Subcutaneous abdominal adipose tissue (tissue), 5 donors: ENCODE data around the gene KAT2A.

ENCODE experiments used
- H3K27ac ChIP-seq: one replicate; pipeline ENCODE4 v1.7.0; 2013; ENCODE audit warnings: low read depth, mild to moderate bottlenecking, inconsistent platforms, low read length, moderate library complexity
- H3K27me3 ChIP-seq, 5 donors: one replicate each; pipeline ENCODE4 v1.7.0; 2013; ENCODE audit warnings: low read length in 5 of 5, inconsistent platforms in 1 of 5; ENCODE audit not compliant: control insufficient read depth in 5 of 5, insufficient read depth in 4 of 5
- H3K36me3 ChIP-seq, 5 donors: one replicate each; pipeline ENCODE4 v1.7.0; 2013; ENCODE audit warnings: low read length in 5 of 5; ENCODE audit not compliant: control insufficient read depth in 5 of 5, insufficient read depth in 5 of 5
- H3K4me1 ChIP-seq, 5 donors: one replicate each; pipeline ENCODE4 v1.7.0; 2013; ENCODE audit warnings: low read length in 5 of 5, mild to moderate bottlenecking in 3 of 5, moderate library complexity in 1 of 5; ENCODE audit not compliant: control insufficient read depth in 5 of 5, insufficient read depth in 5 of 5
- H3K4me3 ChIP-seq, 5 donors: one replicate each; pipeline ENCODE4 v1.7.0; 2013; ENCODE audit warnings: low read length in 5 of 5, low read depth in 1 of 5
- H3K9ac ChIP-seq, 5 donors: one replicate each; pipeline ENCODE4 v1.7.0; 2013; ENCODE audit warnings: low read length in 5 of 5, mild to moderate bottlenecking in 4 of 5, moderate library complexity in 3 of 5
- H3K9me3 ChIP-seq, 5 donors: one replicate each; pipeline ENCODE4 v1.7.0; 2013; ENCODE audit warnings: low read length in 5 of 5; ENCODE audit not compliant: control insufficient read depth in 5 of 5
- donor health status: healthy.
- donor health status: healthy.
- donor health status: healthy.
- donor health status: healthy.
- donor health status: healthy.

KAT2A gene

GRCh38 chr17:42120770-42121769 lies at the start of gene KAT2A:
Gene KAT2A (minus strand): TSS chr17:42121367. CDS start chr17:42121304, 63 bp downstream.
- H3K27me3 ChIP-seq: no peaks in the 10 kb centered on the region
- H3K9me3 ChIP-seq: no peaks in the 10 kb centered on the region
- H3K4me3 ChIP-seq: peak within 1 kb of the TSS; percentile 2 to 58 (median 32)
- peak within 1 kb of the TSS; percentile 42 for H3K27ac ChIP-seq
- H3K9ac ChIP-seq: peak within 1 kb of the TSS in 4 of 5 donors; percentile 35 to 64 (median 52)
- H3K4me1 ChIP-seq: peaks cover 0 to 32% (median 18%) of the 10 kb centered on the region in 5 donors
- peaks cover 0 to 46% (median 24%) of the 10 kb centered on the region in 5 donors for H3K36me3 ChIP-seq

- H3K9me3 ChIP-seq: no peaks in the 10 kb centered on the region
- H3K27ac ChIP-seq: no peak overlapping the region
- peaks cover 0 to 13% (median 0%) of the 10 kb centered on the region in 5 donors for H3K4me1 ChIP-seq
- no peaks in the 10 kb centered on the region for H3K27me3 ChIP-seq
- H3K9ac ChIP-seq: no peak overlapping the region
- H3K4me3 ChIP-seq: no peak overlapping the region
- H3K36me3 ChIP-seq: no peaks in the 10 kb centered on the region
Measured at GRCh38 chr17:42169351-42169750, 48.2 kb upstream of the KAT2A start.

- peaks cover 0 to 13% (median 0%) of the 10 kb centered on the region in 5 donors for H3K4me1 ChIP-seq
- no peaks in the 10 kb centered on the region for H3K9me3 ChIP-seq
- H3K9ac ChIP-seq: no peak overlapping the region
- no peaks in the 10 kb centered on the region for H3K36me3 ChIP-seq
- no peak overlapping the region for H3K4me3 ChIP-seq
- no peak overlapping the region for H3K27ac ChIP-seq
- no peaks in the 10 kb centered on the region for H3K27me3 ChIP-seq
Measured at GRCh38 chr17:42167807-42168206, 46.6 kb upstream of the KAT2A start.

- Histone ChIP-seq H3K36me3 (no peaks in the 10 kb centered on the region), H3K4me3 (no peak overlapping the region), H3K27me3 (no peaks in the 10 kb centered on the region), H3K9me3 (no peaks in the 10 kb centered on the region), H3K9ac (no peak overlapping the region), H3K27ac (no peak overlapping the region), H3K4me1 (peaks cover 0 to 3% (median 0%) of the 10 kb centered on the region in 5 donors)
Measured at GRCh38 chr17:42166196-42166763, 45.1 kb upstream of the KAT2A start.

- H3K9ac ChIP-seq: no peak overlapping the region
Measured at GRCh38 chr17:42165751-42166150, 44.6 kb upstream of the KAT2A start.

GRCh38 chr17:42163696-42164407 lies 42.7 kb upstream of the KAT2A start:
- H3K9me3 ChIP-seq: no peaks in the 10 kb centered on the region
- peaks cover 0 to 3% (median 0%) of the 10 kb centered on the region in 5 donors for H3K4me1 ChIP-seq
- no peak overlapping the region for H3K27ac ChIP-seq
- H3K4me3 ChIP-seq: no peak overlapping the region
- H3K9ac ChIP-seq: no peak overlapping the region
- no peaks in the 10 kb centered on the region for H3K36me3 ChIP-seq
- H3K27me3 ChIP-seq: no peaks in the 10 kb centered on the region

More at GRCh38 chr17:42165751-42166150, 44.6 kb upstream of the KAT2A start:
- Histone ChIP-seq H3K9me3 (no peaks in the 10 kb centered on the region), H3K36me3 (no peaks in the 10 kb centered on the region), H3K4me3 (no peak overlapping the region), H3K27me3 (no peaks in the 10 kb centered on the region), H3K4me1 (peaks cover 0 to 3% (median 0%) of the 10 kb centered on the region in 5 donors), H3K27ac (no peak overlapping the region)

GRCh38 chr17:42163113-42163512 lies 41.9 kb upstream of the KAT2A start:
- Histone ChIP-seq H3K27me3 (no peaks in the 10 kb centered on the region), H3K27ac (no peak overlapping the region), H3K9me3 (no peaks in the 10 kb centered on the region), H3K4me1 (peaks cover 0 to 3% (median 0%) of the 10 kb centered on the region in 5 donors), H3K4me3 (no peak overlapping the region), H3K9ac (no peak overlapping the region), H3K36me3 (no peaks in the 10 kb centered on the region)

- Histone ChIP-seq H3K27ac (no peak overlapping the region), H3K9ac (no peak overlapping the region), H3K4me1 (peaks cover 0 to 4% (median 3%) of the 10 kb centered on the region in 5 donors), H3K4me3 (no peak overlapping the region), H3K27me3 (no peaks in the 10 kb centered on the region), H3K9me3 (no peaks in the 10 kb centered on the region), H3K36me3 (no peaks in the 10 kb centered on the region)
Measured at GRCh38 chr17:42160531-42160910, 39.4 kb upstream of the KAT2A start.

- Histone ChIP-seq H3K4me3 (no peak overlapping the region), H3K27ac (no peak overlapping the region), H3K4me1 (peaks cover 0 to 7% (median 6%) of the 10 kb centered on the region in 5 donors), H3K36me3 (no peaks in the 10 kb centered on the region), H3K9ac (no peak overlapping the region), H3K9me3 (no peaks in the 10 kb centered on the region), H3K27me3 (no peaks in the 10 kb centered on the region)
Measured at GRCh38 chr17:42159796-42160530, 38.8 kb upstream of the KAT2A start.
